GM12874 (cell line): ENCODE results near the gene SHKBP1.

Experiments used
- CTCF ChIP-seq: IDR thresholded peaks from 2 replicates; pipeline ENCODE4 v1.5.1; 2011; ENCODE audit warnings: low read depth, mild to moderate bottlenecking, control low read depth, low read length, moderate library complexity; ENCODE audit not compliant: insufficient read depth

Gene SHKBP1

GRCh38 chr19:40619333-40620160 is 42.9 kb downstream of the SHKBP1 start:
- no peak for TF ChIP-seq CTCF

- TF ChIP-seq CTCF, result no peak
These were observed 43.5 kb downstream of the SHKBP1 start for GRCh38 chr19:40620161-40620485.

DNA sequence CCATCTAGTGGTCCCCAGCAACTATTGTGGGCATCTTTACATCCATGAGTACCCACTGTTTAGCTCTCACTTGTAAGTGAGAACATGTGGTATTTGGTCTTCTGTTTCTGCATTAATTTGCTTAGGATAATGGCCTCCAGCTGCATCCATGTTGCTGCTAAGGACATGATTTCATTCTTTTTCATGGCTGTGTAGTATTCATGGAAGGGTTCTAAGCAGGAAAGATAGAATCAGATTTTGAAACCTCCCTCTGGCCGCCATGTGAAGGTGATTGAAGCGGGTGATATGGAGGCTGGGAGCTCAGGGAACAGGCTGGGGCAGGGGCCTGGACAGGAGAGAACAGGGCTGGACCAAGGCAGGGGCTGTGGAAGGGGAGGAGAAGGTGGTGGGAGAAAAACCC is 44.6 kb downstream of the SHKBP1 start:
- TF ChIP-seq CTCF, result no peak

- no peak for TF ChIP-seq CTCF
These were observed 45.5 kb downstream of the SHKBP1 start for GRCh38 chr19:40621966-40622772.

DNA sequence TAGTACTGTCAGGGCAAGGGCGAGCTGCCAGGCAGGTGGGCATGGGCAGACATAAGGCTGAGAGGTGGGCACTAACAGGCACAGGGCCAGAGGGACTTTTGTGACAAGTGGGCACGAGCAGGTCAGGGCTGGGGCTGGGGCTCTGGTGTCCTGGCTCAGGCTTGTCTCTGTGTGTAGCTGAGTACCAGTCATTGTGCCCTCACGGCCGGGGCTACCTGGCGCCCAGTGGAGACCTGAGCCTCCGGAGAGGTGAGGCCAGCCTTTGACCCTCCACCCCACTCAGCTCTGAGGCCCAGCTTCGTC is 46.1 kb downstream of the SHKBP1 start:
- TF ChIP-seq CTCF, result no peak

GRCh38 chr19:40623403-40624251 is 47.0 kb downstream of the SHKBP1 start:
- no peak for TF ChIP-seq CTCF
